H7 (cell line): Measurements from ENCODE around the gene ANKS4B. TPM values are rescaled to one million over a fixed set of nuclear protein-coding genes. Genes with fewer than 3 reads are reported as not detected.

Source experiments
- total RNA-seq: library from RNA; depleted of rRNA; stranded (reverse); fragments of >200 nt; shearing (Covaris generic); gene quantifications from 2 replicates; pipeline ENCODE4 v1.2.3, GENCODE V29; 2014; rRNA removed

The ANKS4B gene
- total RNA-seq, 1 experiment from 2014 or later, result not detected

Other genes starting within 250 kb of the ANKS4B start
- gene DNAH3, start 82.9 kb upstream of the ANKS4B start, total RNA-seq, result 0.90 and 1.0 TPM in 2 replicates
- gene LDAF1, start 75.0 kb upstream of the ANKS4B start, total RNA-seq, result 25.5 and 27.3 TPM in 2 replicates
- gene ZP2, start 22.1 kb upstream of the ANKS4B start, total RNA-seq, result not detected in 2 replicates
- gene CRYM, start 44.6 kb downstream of the ANKS4B start, total RNA-seq, result 7.1 and 7.6 TPM in 2 replicates